ENCODE results near the gene NOTCH2. TPM values are rescaled to one million over a fixed set of nuclear protein-coding genes. Genes with fewer than 3 reads are reported as not detected.

The NOTCH2 gene
- total and polyA plus RNA-seq, 7 donors: 2.8 to 88.9 (median 45.9) TPM

GRCh38 chr1:119959268-119960220, 109.9 kb downstream of the NOTCH2 start:
- WGBS, 2 donors: 89 to 95% methylated on average over 7 of the region's 7 CpGs
- Histone ChIP-seq H3K4me3 (no peak overlapping the region), H3K27ac (no peak overlapping the region), H3K27me3 (no peaks in the 10 kb centered on the region), H3K9me3 (no peaks in the 10 kb centered on the region), H3K36me3 (peaks cover 0 to 43% (median 20%) of the 10 kb centered on the region in 4 donors), H3K4me1 (peaks cover 0 to 14% (median 6%) of the 10 kb centered on the region in 4 donors)
- no peak for TF ChIP-seq POLR2AphosphoS5 (IDR thresholded peaks at IDR 0.05)
- no peak for TF ChIP-seq EP300 (IDR thresholded peaks at IDR 0.05)
- no peak for TF ChIP-seq POLR2A (IDR thresholded peaks at IDR 0.05)
- TF ChIP-seq CTCF (IDR thresholded peaks at IDR 0.05): no peak
- DNase-seq: no peak
- intact Hi-C loops (cut with DNase I): loop anchor here (10.0 kb wide), 1 partner anchor 185 kb away; no protein-coding TSS in a partner anchor

GRCh38 chr1:119958223-119958622, 111.2 kb downstream of the NOTCH2 start:
- H3K27ac ChIP-seq: no peak overlapping the region

GRCh38 chr1:119956306-119956705, 113.2 kb downstream of the NOTCH2 start:
- Histone ChIP-seq H3K4me3 (no peak overlapping the region), H3K9me3 (no peaks in the 10 kb centered on the region), H3K27me3 (no peaks in the 10 kb centered on the region), H3K4me1 (peaks cover 0 to 13% (median 4%) of the 10 kb centered on the region in 4 donors), H3K36me3 (peaks cover 0 to 50% (median 12%) of the 10 kb centered on the region in 4 donors), H3K27ac (no peak overlapping the region)
- intact Hi-C loops (cut with DNase I): loop anchor here (10.0 kb wide), 1 partner anchor 188 kb away; no protein-coding TSS in a partner anchor
- DNase-seq: no peak
- TF ChIP-seq POLR2AphosphoS5 (IDR thresholded peaks at IDR 0.05) (no peak), CTCF (IDR thresholded peaks at IDR 0.05) (no peak), POLR2A (IDR thresholded peaks at IDR 0.05) (no peak), EP300 (IDR thresholded peaks at IDR 0.05) (no peak)
- WGBS, 2 donors: 69 to 88% methylated on average over 2 of the region's 2 CpGs

More at GRCh38 chr1:119958223-119958622, 111.2 kb downstream of the NOTCH2 start:
- intact Hi-C loops (cut with DNase I): loop anchor here (10.0 kb wide), 1 partner anchor 187 kb away; no protein-coding TSS in a partner anchor
- no peak for DNase-seq
- Histone ChIP-seq H3K36me3 (peaks cover 0 to 42% (median 11%) of the 10 kb centered on the region in 4 donors), H3K4me3 (no peak overlapping the region), H3K9me3 (no peaks in the 10 kb centered on the region), H3K27me3 (no peaks in the 10 kb centered on the region), H3K4me1 (peaks cover 0 to 13% (median 6%) of the 10 kb centered on the region in 4 donors)
- 67 to 90% methylated on average over 1 of the region's 1 CpG for WGBS, 2 donors
- no peak for TF ChIP-seq EP300 (IDR thresholded peaks at IDR 0.05)
- TF ChIP-seq POLR2A (IDR thresholded peaks at IDR 0.05): no peak
- TF ChIP-seq CTCF (IDR thresholded peaks at IDR 0.05): no peak
- TF ChIP-seq POLR2AphosphoS5 (IDR thresholded peaks at IDR 0.05): no peak

- intact Hi-C loops (cut with DNase I): loop anchor here (10.0 kb wide), 1 partner anchor 190 kb away; no protein-coding TSS in a partner anchor
- H3K27me3 ChIP-seq: no peaks in the 10 kb centered on the region
- 92 to 94% methylated on average over 9 of the region's 9 CpGs for WGBS, 2 donors
- no peak for DNase-seq
- no peak for TF ChIP-seq CTCF (IDR thresholded peaks at IDR 0.05)
- H3K9me3 ChIP-seq: no peaks in the 10 kb centered on the region
- peaks cover 0 to 65% (median 20%) of the 10 kb centered on the region in 4 donors for H3K36me3 ChIP-seq
- peaks cover 0 to 5% (median 2%) of the 10 kb centered on the region in 4 donors for H3K4me1 ChIP-seq
- H3K27ac ChIP-seq: no peak overlapping the region
- no peak overlapping the region for H3K4me3 ChIP-seq
Measured at GRCh38 chr1:119954476-119955422, 114.7 kb downstream of the NOTCH2 start.
